NCI-H2107 treated with DMSO at 0.1 percent for 48 hours (cell line): ENCODE results near the gene STEAP3.
A peak's percentile ranks its signal among the peaks of the same experiment; 100 is the strongest.

Source experiments
- DNase-seq: peaks from one replicate; lab custom pipeline; 2025; ENCODE audit not compliant: unreplicated experiment; lab: John Stamatoyannopoulos, UW

STEAP3 gene

DNA sequence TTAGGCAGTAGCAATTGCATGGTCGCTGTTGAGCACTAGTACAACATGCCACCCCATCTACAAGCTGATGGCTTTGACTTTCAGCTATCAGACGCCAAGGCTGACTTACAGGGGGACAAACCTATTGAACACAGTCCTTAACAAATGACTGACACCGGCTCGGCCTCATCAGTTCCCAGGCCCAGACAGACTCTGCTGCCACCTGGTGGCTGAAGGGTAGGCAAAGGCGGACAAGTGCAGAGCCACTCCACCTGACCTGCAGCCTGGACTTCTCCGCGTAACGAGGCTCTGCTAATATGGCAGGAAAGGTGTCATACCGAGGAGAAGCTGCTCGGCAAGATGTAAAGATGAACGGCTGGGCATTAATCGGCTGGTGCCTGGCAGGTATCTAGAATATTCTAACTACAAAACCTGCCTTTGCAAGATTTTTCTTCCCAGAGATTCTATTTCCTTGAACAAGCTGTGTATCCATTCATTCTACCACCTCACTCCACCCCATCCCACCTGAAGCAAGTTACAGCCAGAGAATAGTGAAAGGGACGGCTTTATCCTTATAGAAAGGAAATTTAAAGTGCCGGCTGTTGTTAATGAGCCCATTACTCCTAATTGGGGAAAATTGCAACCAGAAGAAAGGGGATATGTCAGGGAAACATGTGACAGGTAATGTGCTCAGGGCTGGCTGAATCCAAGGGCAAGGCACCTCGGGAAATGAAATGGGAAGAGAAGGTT lies 67.4 kb downstream of the STEAP3 start:
- peak; percentile 44 for DNase-seq

DNA sequence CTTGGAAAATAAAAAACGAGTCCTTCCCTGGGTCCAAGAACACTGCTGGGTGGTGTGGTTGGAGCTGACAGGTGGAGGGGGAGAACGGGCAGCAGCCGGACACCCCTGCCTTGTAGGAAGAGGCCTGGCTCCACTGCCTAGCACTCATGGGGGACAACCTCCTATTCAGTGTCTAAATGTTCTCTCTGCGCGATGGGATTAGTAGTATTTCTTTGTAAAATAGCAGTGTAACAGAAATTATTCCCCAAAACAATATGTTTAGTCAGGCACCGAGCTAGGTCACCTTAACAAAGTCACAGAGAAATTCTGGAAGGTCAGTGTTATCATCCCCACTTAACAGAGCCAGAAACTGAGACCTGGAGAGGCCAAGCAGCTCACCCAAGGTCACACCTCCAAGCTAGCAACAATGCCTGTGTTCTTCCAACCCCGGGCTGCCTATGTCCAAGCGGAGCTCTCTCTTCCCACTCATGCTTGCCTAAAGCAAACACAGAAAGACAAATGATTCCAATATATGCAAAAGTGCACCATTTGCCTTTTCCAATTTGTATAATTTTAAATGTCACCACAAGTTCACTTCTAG lies 68.0 kb downstream of the STEAP3 start:
- DNase-seq, result no peak

DNA sequence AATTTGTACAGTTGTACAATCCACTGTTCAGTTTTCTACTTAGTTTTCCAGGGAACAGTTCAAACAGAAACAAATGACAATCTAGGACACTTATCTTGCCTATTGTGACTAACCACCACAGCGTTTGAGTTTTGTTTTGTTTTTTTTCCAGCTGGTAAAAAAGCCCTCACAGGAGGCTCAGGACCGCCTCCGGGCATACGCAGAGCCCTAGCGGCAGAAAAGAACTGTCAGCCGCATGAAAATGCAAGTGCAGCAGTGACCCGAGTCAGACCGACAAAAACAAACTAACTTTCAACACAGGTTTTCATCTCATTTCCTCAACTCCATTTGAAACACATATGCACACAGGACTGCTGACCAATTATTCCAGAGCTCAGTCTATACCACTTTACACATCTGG lies 68.6 kb downstream of the STEAP3 start:
- peak; percentile 40 for DNase-seq

DNA sequence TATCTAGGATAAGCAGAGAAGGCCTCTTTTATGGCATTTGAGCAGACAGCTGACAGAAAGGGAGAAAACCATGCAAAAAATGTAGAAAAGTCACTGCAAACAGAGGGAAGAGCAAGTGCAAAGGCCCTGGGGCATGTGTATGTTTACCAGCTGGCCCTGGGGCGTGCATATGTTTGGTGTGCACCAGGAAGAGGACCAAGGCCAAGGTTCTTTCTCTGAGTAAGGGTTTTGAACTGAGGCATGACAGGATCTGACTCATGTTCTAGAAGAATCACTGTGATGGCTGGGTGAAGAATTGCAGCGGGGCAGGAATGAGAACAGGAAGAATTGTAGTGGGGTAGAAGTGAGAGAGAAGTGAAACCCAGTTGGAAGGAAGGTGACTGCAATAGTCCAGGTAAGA lies 69.6 kb downstream of the STEAP3 start:
- no peak for DNase-seq

DNA sequence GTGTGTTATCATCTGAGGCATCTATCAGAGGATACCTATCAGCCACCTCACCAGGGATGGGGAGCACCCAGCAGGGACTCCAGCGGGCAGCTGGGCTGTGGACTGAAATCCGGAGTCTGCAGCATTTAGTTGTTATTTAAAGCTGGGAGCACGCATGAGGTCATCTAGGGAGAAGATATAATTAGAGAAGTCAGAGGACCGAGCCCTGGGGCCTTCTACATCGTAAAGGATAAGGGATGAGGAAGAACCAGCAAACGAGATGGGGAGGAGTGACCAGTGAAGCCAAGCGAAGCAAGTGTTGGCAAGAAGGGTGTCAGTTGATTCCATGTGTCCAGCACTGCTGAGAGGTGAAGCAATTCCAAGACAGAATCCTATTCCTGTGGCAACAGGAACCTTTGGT lies 70.3 kb downstream of the STEAP3 start:
- no peak for DNase-seq

DNA sequence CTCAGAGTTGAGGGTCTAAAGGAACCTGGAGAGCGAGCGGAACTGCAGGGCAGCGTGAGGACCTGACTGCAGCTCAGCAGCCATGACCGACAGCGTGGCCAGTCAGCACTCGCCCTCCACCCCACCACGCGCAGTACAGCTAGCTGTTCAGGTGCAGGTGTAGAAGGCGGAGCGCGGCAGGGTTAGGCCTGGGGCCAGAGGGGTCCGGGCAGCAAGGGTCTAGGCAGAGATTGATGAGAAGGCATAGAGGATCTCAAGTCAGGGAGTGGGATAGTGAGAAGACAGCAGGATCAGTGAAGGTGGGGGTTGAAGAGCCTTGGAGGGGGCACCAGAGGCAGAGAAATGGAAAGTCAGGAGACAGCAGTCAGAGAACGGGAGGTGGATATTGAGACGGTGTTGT lies 71.0 kb downstream of the STEAP3 start:
- DNase-seq, result no peak

DNA sequence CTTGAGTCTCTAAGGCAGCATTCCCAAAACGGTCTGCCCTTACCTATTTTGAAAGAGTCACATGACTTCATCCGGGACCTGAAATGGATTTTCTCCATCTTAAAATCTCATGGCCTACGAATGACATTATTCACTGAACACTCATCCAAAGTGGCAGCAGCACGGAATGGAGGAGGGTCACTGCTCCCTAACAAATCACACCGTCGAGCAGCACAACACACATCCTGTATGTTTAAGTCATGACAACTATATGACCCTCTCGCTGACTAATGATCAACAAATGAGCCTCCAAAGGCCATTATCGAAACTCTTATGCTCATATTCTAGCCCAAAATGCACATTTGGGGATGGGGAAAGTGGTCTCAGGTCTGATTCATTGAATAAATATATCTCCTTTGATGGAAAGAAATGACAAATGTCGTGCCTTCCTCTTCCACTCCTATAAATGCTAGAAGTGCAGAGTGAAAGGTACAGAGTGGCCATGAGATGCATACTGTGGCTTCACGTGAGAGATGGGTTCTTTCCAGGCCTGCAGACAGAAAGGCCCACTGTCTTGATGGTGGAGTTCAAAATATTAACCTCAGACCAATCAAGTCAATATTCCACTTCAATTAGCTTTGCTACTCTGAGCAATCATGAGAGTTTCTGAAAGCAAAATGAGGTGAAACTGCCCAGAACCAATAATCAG lies 72.2 kb downstream of the STEAP3 start:
- DNase-seq, result no peak

DNA sequence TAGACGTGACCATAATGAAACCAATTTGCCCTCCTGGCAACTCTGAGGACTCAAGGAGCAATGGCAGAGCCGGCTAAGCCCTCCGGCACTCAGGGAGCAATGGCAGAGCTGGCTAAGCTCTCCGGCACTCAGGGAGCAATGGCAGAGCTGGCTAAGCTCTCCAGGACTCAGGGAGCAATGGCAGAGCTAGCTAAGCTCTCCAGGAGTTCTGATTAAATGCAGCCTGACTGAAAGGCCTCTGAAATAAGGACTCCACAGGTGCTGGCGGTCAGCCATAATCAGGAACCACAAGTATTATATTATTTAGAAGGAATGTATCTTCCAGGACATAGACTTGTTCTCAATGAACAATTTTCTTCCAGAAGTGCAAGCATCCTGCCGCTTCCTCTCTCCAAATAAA lies 77.8 kb downstream of the STEAP3 start:
- no peak for DNase-seq

DNA sequence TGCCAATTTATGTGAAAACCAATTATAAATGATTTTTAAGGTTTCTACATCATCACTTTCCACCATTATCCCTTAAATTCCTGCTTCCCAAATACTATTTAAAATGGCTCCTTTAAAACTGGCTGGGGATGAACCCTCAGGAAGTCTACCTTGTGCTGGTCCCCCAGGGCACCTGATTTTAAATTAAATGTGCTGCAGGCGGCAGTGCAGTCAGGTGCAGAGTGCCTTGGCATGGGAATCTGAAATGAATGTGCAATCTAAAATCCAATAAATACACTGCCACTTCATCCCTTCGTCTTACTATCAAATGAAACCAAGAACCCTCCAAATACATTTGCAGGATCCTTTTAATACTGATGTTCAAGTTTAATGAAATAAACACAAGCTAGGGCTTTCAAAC lies 81.2 kb downstream of the STEAP3 start:
- DNase-seq, result no peak

DNA sequence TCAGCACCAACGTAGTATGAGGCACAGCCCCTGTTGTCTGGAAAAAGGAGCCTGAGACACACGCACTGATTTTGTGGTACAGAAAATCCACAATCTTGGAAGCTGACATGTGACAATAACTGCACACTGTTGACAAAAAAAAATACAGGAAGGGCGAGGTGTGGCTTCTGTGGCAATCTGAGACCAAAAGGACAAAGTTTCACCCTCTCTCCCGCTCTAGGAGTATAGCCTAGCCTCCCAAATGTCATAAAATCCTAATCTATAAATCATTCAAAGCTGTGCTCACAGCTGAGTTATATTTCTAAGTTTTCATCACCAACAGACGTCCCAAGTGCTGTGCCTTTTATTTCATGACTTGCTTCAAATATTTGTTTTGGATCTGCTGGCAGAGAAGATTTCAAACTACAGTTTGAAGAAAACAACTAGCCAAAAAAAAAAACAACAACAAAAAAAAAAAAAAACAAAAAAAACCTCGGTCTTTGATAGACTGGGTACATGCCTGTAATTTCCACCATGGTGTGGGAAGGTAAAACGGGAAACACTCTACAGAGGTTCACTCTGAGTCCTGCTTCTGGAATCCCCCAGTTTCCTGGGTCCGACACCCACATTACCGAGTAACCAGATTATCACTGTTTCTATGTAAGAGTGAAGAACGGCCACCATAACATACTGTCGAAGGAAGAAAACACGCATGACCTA lies 82.0 kb downstream of the STEAP3 start:
- DNase-seq, result no peak

DNA sequence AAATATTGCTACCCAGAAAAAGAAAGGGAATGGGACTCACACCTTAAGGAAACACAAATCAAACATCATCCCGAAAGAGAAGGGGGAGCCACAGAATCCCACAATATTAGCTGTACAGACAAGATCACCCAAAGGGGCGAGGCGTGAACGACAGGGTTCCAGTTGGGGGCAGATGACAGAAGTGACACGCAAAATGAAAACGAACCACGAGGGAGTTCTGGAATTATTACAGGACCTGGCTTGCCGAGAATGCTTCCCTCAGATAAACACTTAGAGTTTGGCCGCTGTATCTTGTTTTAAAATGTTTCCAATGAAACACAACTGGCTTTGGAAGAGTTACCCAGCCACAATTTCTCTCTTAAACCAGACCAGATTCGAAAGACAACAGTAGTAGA lies 82.6 kb downstream of the STEAP3 start:
- no peak for DNase-seq

DNA sequence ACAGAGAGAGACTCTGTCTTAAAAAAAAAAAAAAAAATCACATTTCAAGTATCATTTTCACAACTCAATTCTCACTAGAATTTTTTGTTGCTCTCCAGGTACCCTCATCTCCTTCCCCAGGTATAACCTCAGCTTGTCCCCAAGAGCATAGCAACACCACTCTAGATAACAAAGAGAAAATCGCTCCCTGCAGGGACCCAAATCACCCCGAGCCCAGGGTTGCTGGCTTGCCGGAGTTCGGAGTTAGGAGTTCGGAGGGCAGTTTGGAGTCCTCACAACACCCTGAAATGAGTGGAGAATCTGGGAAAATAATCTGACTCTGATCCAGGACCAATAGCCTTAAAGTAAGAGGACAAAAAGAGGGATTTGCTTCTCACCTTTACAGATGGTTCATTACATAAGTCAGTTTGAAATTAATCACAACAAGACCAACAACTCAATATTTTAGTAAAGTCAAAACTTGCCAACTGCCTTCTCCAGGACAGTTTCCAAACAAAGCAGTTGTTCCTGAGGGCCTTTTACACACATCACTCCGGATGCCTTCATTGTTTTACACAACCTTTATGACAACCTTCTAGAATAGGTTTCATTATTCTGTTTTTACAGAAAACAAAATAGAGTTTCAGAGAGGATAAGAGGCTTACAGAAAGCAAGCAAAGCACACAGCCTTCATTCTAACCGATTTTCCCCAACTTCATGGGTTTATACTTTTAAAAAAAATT lies 83.9 kb downstream of the STEAP3 start:
- DNase-seq, result no peak

DNA sequence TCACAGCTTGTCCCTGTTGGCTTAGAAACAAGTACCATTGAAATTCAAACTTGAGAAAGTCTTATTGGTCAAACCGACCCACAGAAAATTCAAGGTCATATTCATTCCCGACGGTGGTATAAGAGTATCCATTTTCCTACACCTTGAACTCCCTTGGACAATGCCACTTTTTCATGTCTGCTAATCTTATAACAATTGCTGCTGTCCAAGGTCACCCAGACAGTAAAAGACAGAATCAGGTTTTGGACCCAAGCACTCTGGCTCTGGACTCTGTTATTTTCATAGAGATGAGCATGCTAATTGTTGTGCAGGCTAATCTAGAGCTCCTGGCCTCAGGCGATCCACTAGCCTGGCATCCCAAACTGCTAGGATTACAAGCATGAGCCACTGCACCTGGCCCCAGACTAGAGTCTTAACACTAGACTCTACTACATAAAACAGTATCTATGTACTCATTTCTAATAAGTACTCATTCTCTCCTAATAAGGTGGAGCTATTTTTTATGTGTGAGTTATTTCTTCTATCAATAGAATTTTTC lies 85.2 kb downstream of the STEAP3 start:
- no peak for DNase-seq

DNA sequence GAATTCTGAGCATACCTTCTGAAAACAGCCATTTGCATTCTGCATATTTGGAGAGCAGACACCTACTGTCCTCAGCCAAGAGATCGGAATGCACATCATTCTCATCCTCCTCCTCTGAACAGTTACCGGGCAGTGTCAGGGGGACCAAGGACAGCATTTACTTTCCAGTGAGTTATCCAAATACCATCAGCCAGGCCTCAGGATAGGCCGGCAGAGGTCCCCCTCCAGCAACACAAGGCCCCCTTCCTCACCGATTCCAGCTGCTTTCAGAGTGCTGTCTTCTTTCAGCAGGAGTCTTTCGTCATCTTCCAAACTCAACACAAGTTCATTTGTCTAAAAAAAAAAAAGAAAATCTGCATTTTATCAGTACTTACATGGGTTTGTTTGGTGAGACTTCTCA lies 87.7 kb downstream of the STEAP3 start:
- DNase-seq, result no peak

DNA sequence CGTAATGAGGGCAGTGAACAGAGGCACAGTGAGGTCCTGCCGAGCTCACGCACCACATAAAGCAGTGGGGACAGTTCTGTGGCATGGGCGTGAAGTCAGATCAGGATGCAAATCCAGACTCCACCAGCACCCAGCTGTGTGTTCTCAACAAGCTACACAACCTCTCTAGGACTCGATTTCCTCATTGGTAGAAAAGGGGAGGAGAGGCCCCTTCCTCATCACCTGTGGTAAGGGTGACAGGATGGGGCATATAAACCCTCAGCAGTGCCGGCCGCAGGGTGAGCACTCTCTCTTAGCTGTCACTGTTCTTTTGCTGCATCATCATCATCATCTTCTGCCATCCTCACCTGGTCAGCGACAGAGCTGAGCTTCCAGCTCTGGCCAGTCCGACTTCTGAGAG lies 88.2 kb downstream of the STEAP3 start:
- no peak for DNase-seq
